Prostate gland (tissue), 2 donors: ENCODE measurements around the gene DPP10. TPM values are rescaled to one million over a fixed set of nuclear protein-coding genes. Genes with fewer than 3 reads are reported as not detected.

Experiments used
- DNase-seq: peaks from one replicate; pipeline ENCODE4 v3.0.0-alpha.2; 2019; ENCODE audit warnings: low spot score
- H3K27ac ChIP-seq, 2 donors: fragments of 200-600 bp; sonication (generic); 2 replicates each; pipeline ENCODE4 v1.5.1; 2017 to 2019
- H3K27me3 ChIP-seq: fragments of 200-600 bp; sonication (generic); replicated peaks from 2 replicates; pipeline ENCODE4 v1.5.1; 2019; ENCODE audit not compliant: insufficient read depth
- H3K36me3 ChIP-seq, 2 donors: fragments of 200-600 bp; sonication (generic); 1 replicate in 1 of 2; 2 replicates in 1 of 2; pipeline versions ENCODE4 v1.5.1 to v1.8.1; 2017 to 2019
- H3K4me1 ChIP-seq: fragments of 200-600 bp; sonication (generic); replicated peaks from 2 replicates; pipeline ENCODE4 v1.5.1; 2019
- H3K4me3 ChIP-seq, 2 donors: fragments of 200-600 bp; sonication (generic); 2 replicates each; pipeline ENCODE4 v1.5.1; 2017 to 2019
- H3K9me3 ChIP-seq: fragments of 200-600 bp; sonication (generic); 2 replicates; pipeline ENCODE4 v1.5.1; 2017
- POLR2A ChIP-seq: fragments of 450-650 bp; IDR thresholded peaks from one replicate; pipeline ENCODE4 v1.6.1; 2016; ENCODE audit warnings: antibody characterized with exemption, mild to moderate bottlenecking
- POLR2AphosphoS5 ChIP-seq: sonication (generic); formaldehyde crosslinking; IDR thresholded peaks from one replicate; pipeline ENCODE4 v1.6.1; 2017; ENCODE audit warnings: antibody characterized with exemption
- WGBS: methylation state at CpG from one replicate; pipeline ENCODE4 v1.1.5; 2018; 5-methylcytosine and 5-hydroxymethylcytosine counted together
- intact Hi-C: fragments of 100-400 bp; cut with DNase I; formaldehyde crosslinking; loops from one replicate; pipeline ENCODE4 v1.14.2; 2022
- total RNA-seq, 2 donors: library from RNA; depleted of rRNA; stranded (reverse); fragments of >200 nt; gene quantifications; one replicate each; pipeline ENCODE4 v1.1.0, GENCODE V29; 2016
- TF ChIP-seq, protein P1 (sequence below), 4 experiments: fragments of 200-600 bp in 2 of 4; fragments of 450-650 bp in 2 of 4; sonication (generic) in 2 of 4; IDR thresholded peaks; 1 replicate in 3 of 4; 2 replicates in 1 of 4; pipeline ENCODE4 v1.5.1; 2016 to 2019; ENCODE audit warnings: antibody characterized with exemption in 4 of 4, mild to moderate bottlenecking in 2 of 4, moderate library complexity in 2 of 4

DPP10 gene
- total RNA-seq, 2 donors from 2014 or later: 5.1 TPM; not detected in 1

DNA sequence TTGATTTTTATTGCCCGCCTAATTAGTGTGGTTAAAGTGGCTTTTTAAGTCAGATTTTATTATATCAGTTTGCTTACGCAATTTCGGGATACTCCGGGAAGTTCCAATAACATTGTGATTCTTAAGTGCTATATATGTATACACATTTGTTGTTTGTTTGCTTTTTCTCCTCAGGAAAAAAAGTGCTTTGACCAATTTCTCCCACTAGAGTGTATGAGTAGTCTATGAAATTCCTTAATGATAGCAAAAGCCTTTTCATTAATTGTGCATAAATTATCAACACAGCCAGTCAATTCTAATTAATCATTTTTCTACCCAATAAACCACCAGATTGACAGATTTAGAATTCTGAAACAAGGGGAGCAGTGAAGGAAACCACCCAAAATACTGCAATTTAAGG is 172.2 kb downstream of the DPP10 start:
- no peak for TF ChIP-seq POLR2AphosphoS5
- TF ChIP-seq POLR2A: no peak
- TF ChIP-seq, protein P1, sequence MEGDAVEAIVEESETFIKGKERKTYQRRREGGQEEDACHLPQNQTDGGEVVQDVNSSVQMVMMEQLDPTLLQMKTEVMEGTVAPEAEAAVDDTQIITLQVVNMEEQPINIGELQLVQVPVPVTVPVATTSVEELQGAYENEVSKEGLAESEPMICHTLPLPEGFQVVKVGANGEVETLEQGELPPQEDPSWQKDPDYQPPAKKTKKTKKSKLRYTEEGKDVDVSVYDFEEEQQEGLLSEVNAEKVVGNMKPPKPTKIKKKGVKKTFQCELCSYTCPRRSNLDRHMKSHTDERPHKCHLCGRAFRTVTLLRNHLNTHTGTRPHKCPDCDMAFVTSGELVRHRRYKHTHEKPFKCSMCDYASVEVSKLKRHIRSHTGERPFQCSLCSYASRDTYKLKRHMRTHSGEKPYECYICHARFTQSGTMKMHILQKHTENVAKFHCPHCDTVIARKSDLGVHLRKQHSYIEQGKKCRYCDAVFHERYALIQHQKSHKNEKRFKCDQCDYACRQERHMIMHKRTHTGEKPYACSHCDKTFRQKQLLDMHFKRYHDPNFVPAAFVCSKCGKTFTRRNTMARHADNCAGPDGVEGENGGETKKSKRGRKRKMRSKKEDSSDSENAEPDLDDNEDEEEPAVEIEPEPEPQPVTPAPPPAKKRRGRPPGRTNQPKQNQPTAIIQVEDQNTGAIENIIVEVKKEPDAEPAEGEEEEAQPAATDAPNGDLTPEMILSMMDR (IDR thresholded peaks at IDR 0.05): no peak
- Histone ChIP-seq H3K9me3 (no peaks in the 10 kb centered on the region), H3K36me3 (no peaks in the 10 kb centered on the region), H3K4me3 (no peak overlapping the region), H3K27me3 (no peaks in the 10 kb centered on the region), H3K4me1 (no peaks in the 10 kb centered on the region), H3K27ac (no peak overlapping the region)
- 29% methylated on average over 4 of the region's 4 CpGs for WGBS
- intact Hi-C loops: no loop called here
- DNase-seq: no peak

DNA sequence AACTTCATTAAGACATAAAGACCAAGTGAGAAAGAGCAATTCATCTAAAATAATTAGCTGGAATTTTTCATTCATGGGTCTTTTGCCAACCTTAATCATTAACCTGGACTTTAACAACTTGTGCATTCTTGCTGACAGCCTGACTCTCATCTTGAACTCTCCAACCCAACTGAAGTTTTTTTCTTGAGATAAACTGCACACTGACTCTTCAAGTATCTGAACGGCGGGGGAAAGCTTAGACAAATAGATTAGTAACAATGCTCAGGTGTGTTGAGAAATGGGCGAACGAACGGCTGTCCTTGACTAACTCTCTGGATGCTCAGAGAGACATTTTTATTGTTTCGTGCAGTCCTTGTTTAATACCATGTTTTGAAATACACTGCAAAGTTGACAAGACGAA is 186.0 kb downstream of the DPP10 start:
- no peak overlapping the region for H3K4me3 ChIP-seq
- no peaks in the 10 kb centered on the region for H3K36me3 ChIP-seq
- no peak for TF ChIP-seq POLR2A
- TF ChIP-seq, protein P1 (IDR thresholded peaks at IDR 0.05): no peak
- no peak for TF ChIP-seq POLR2AphosphoS5
- intact Hi-C loops: no loop called here
- WGBS: 51% methylated on average over 7 of the region's 7 CpGs
- H3K27ac ChIP-seq: no peak overlapping the region
- no peak for DNase-seq
- no peaks in the 10 kb centered on the region for H3K4me1 ChIP-seq
- H3K27me3 ChIP-seq: no peaks in the 10 kb centered on the region
- H3K9me3 ChIP-seq: no peaks in the 10 kb centered on the region

DNA sequence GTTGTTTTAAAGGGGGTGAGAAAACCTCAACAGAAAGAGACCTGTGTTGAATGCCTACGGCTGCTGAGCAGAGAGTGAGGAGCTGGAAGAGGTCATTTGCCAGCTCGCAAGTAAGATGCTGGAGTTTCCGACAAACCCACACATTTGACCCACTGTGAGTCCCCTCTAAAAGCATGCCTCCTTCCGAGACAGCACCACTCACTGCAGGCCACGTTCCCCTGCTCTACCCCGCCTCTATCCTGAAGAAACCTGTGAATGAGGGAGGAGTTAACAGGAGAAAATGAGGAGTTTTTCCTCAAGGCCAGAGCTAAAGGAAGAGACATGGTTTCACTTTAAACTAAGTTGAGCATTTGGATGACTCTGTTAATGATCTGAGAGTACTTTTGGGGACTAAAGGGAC is 188.7 kb downstream of the DPP10 start:
- no peak for DNase-seq
- intact Hi-C loops: no loop called here
- 68% methylated on average over 6 of the region's 6 CpGs for WGBS

DNA sequence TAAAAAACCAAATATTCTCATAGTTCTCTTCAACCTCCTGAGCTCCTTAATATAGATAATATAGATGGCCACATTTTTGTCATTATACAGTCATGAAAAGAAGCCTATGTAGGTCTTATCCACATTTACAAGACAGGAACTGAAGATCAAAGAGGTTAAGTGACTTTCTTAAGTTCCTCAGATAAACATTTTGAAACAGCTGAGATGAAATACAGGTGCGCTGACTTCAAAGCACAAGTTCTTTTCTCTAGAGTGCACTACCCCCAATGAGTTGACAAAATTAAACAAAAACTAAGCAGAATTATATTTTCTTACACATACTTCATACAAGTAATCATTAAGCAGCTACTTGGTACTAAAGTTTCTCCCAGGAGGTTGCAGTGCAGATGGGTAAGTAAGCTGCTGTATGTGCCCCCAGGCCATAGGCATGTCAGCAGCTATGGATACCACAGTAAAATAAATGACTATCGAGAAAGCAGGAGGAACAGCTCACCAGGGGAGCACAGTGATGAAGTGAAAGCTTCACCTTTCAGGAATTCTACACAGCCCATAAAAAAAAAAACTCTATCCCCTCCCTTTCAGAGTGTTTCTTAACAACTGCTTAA is 199.8 kb downstream of the DPP10 start:
- intact Hi-C loops: no loop called here
- 21% methylated on average over 2 of the region's 2 CpGs for WGBS
- TF ChIP-seq, protein P1 (IDR thresholded peaks at IDR 0.05): no peak
- no peak for TF ChIP-seq POLR2A
- no peak for TF ChIP-seq POLR2AphosphoS5

More for the DNA sequence above, 188.7 kb downstream of the DPP10 start:
- Histone ChIP-seq H3K36me3 (no peaks in the 10 kb centered on the region), H3K4me1 (no peaks in the 10 kb centered on the region), H3K27ac (no peak overlapping the region), H3K4me3 (no peak overlapping the region), H3K27me3 (no peaks in the 10 kb centered on the region), H3K9me3 (no peaks in the 10 kb centered on the region)
- TF ChIP-seq, protein P1 (IDR thresholded peaks at IDR 0.05): no peak
- TF ChIP-seq POLR2AphosphoS5 (no peak), POLR2A (no peak)

DNA sequence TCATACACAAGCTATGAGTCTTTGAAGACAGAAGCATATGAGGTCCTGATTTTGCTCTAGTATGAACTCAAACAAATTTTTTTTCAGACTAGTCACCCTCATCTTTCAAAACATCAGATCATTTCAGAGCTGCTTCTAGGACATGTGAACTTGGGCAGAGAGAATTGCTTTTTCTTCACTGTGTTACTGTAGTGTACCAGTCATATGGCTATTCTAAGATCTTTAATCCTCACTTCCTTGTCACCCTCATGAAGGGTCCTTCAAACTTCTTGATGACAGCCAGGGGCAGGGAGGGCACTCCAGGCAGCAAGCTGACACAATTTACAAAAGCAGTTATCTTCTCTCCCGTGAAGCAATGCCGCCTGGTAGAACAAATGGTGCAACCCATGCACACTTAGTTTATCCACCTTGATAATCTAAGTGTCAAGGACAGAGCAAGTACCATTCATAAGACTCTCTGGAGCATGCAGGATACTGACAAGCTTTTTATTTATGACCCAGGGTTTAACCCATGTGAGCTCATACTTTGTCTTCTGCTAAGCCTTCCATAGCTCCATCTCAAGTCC is 200.6 kb downstream of the DPP10 start:
- no peak overlapping the region for H3K27ac ChIP-seq
- no peaks in the 10 kb centered on the region for H3K9me3 ChIP-seq
- H3K4me3 ChIP-seq: no peak overlapping the region
- intact Hi-C loops: no loop called here
- WGBS: 57% methylated on average over 2 of the region's 2 CpGs
- no peak for DNase-seq
- no peaks in the 10 kb centered on the region for H3K27me3 ChIP-seq
- H3K4me1 ChIP-seq: no peaks in the 10 kb centered on the region
- TF ChIP-seq POLR2AphosphoS5 (no peak), POLR2A (no peak)
- TF ChIP-seq, protein P1 (IDR thresholded peaks at IDR 0.05): no peak
- no peaks in the 10 kb centered on the region for H3K36me3 ChIP-seq

More for the DNA sequence above, 199.8 kb downstream of the DPP10 start:
- Histone ChIP-seq H3K36me3 (no peaks in the 10 kb centered on the region), H3K4me1 (no peaks in the 10 kb centered on the region), H3K9me3 (no peaks in the 10 kb centered on the region), H3K27ac (no peak overlapping the region), H3K4me3 (no peak overlapping the region), H3K27me3 (no peaks in the 10 kb centered on the region)
- no peak for DNase-seq
